Uterus (tissue), 4 donors: Measurements from ENCODE around the gene ARID3C. TPM values are rescaled to one million over a fixed set of nuclear protein-coding genes. Genes with fewer than 3 reads are reported as not detected.
A peak's percentile ranks its signal among the peaks of the same experiment; 100 is the strongest.
"Not testable (repeated sequence)": the region's sequence is repeated elsewhere in the genome, so short reads cannot be mapped to it uniquely, and the experiment has no call there.

Experiments
- DNase-seq, 2 donors: peaks; one replicate each; pipeline ENCODE4 v3.0.0-alpha.2; 2019 to 2020
- H3K27ac ChIP-seq, 2 donors: fragments of 200-600 bp; sonication (generic); 1 replicate in 1 of 2; 2 replicates in 1 of 2; pipeline ENCODE4 v1.5.1; 2016 to 2018
- H3K27me3 ChIP-seq, 2 donors: fragments of 200-600 bp; sonication (generic); one replicate each; pipeline ENCODE4 v1.5.1; 2018 to 2019; ENCODE audit warnings: control low read depth in 1 of 2
- H3K36me3 ChIP-seq, 2 donors: fragments of 200-600 bp; sonication (generic); one replicate each; pipeline ENCODE4 v1.5.1; 2019; ENCODE audit warnings: control low read depth in 1 of 2
- H3K4me1 ChIP-seq, 2 donors: fragments of 200-600 bp; sonication (generic); one replicate each; pipeline ENCODE4 v1.5.1; 2018 to 2019; ENCODE audit warnings: control low read depth in 1 of 2
- H3K4me3 ChIP-seq, 2 donors: fragments of 200-600 bp; sonication (generic); 1 replicate in 1 of 2; 2 replicates in 1 of 2; pipeline ENCODE4 v1.5.1; 2018 to 2019; ENCODE audit warnings: mild to moderate bottlenecking in 1 of 2
- H3K9me3 ChIP-seq, 2 donors: fragments of 200-600 bp; sonication (generic); one replicate each; pipeline ENCODE4 v1.5.1; 2019; ENCODE audit warnings: control low read depth in 1 of 2
- CTCF ChIP-seq, 4 experiments: fragments of 200-600 bp in 2 of 4; fragments of 450-650 bp in 2 of 4; sonication (generic) in 2 of 4; IDR thresholded peaks; one replicate each; pipeline ENCODE4 v1.5.1; 2016 to 2019; ENCODE audit warnings: antibody characterized with exemption in 4 of 4, mild to moderate bottlenecking in 2 of 4, moderate library complexity in 1 of 4
- POLR2A ChIP-seq, 2 donors: fragments of 450-650 bp; IDR thresholded peaks; one replicate each; pipeline ENCODE4 v1.6.1; 2016; ENCODE audit warnings: antibody characterized with exemption in 2 of 2, mild to moderate bottlenecking in 1 of 2, moderate library complexity in 1 of 2
- intact Hi-C: fragments of 100-400 bp; cut with DNase I; formaldehyde crosslinking; loops from one replicate; pipeline ENCODE4 v1.15.1; 2023; ENCODE audit warnings: low total_unique reads
- total RNA-seq, 4 donors: library from RNA; depleted of rRNA in 3 of 4; stranded (reverse); fragments of >200 nt in 3 of 4; gene quantifications; one replicate each; pipeline versions ENCODE4 v1.1.0 to v1.2.4, GENCODE V29; 2014 to 2023
- donor health status: DM: yes; HTN: yes; CAD: no.

ARID3C gene
- total RNA-seq, 4 donors from 2014 or later, result 0.35 to 0.82 TPM; not detected in 2

- H3K9me3 ChIP-seq, result no peaks in the 10 kb centered on the region
- no peak for DNase-seq
- peaks cover 0 to 11% of the 10 kb centered on the region in 2 donors for H3K4me1 ChIP-seq
- no peaks in the 10 kb centered on the region for H3K36me3 ChIP-seq
- no peaks in the 10 kb centered on the region for H3K27me3 ChIP-seq
- peak overlapping the region; percentile 75 to 84 for H3K4me3 ChIP-seq
- peak overlapping the region; percentile 84 to 88 for H3K27ac ChIP-seq
- intact Hi-C loops, result loop anchor here (10.0 kb wide), 1 partner anchor 58 kb away; no protein-coding TSS in a partner anchor
- no peak for TF ChIP-seq POLR2A (IDR thresholded peaks at IDR 0.05)
- TF ChIP-seq CTCF (IDR thresholded peaks at IDR 0.05), result no peak
Measured at GRCh38 chr9:34647084-34647403, 18.2 kb upstream of the ARID3C start.

- H3K4me1 ChIP-seq, result peaks cover 0 to 7% of the 10 kb centered on the region in 2 donors
- peak; percentile 93 to 94 for DNase-seq
- TF ChIP-seq POLR2A (IDR thresholded peaks at IDR 0.05) (peak; percentile 47 to 50), CTCF (IDR thresholded peaks at IDR 0.05) (peak; percentile 29 to 68 (median 52))
- H3K36me3 ChIP-seq, result no peaks in the 10 kb centered on the region
- peak within 1 kb of the TSS; percentile 84 to 88 for H3K27ac ChIP-seq
- intact Hi-C loops, result loop anchor here (10.0 kb wide), 1 partner anchor 58 kb away; no protein-coding TSS in a partner anchor
- H3K9me3 ChIP-seq, result no peaks in the 10 kb centered on the region
- H3K27me3 ChIP-seq, result no peaks in the 10 kb centered on the region
- H3K4me3 ChIP-seq, result peak within 1 kb of the TSS; percentile 75 to 84
Measured at GRCh38 chr9:34646211-34647083, 17.6 kb upstream of the ARID3C start, which contains the start of gene GALT. TSS of gene GALT (plus strand) at chr9:34646675. CDS start at chr9:34646705, 30 bp downstream.

- no peak overlapping the region for H3K27ac ChIP-seq
- intact Hi-C loops, result loop anchor here (10.0 kb wide), 1 partner anchor 60 kb away; no protein-coding TSS in a partner anchor
- TF ChIP-seq POLR2A (IDR thresholded peaks at IDR 0.05) (no peak), CTCF (IDR thresholded peaks at IDR 0.05) (no peak)
- no peak for DNase-seq
- no peaks in the 10 kb centered on the region for H3K4me1 ChIP-seq
- H3K27me3 ChIP-seq, result no peaks in the 10 kb centered on the region
- H3K9me3 ChIP-seq, result no peaks in the 10 kb centered on the region
- no peaks in the 10 kb centered on the region for H3K36me3 ChIP-seq
- no peak overlapping the region for H3K4me3 ChIP-seq
Measured at GRCh38 chr9:34644766-34645314, 16.0 kb upstream of the ARID3C start.

GRCh38 chr9:34642679-34643078 lies 13.8 kb upstream of the ARID3C start:
- TF ChIP-seq POLR2A (IDR thresholded peaks at IDR 0.05), result no peak
- TF ChIP-seq CTCF (IDR thresholded peaks at IDR 0.05), result no peak
- no peak overlapping the region for H3K27ac ChIP-seq
- intact Hi-C loops, result loop anchor here (10.0 kb wide), 1 partner anchor 62 kb away; no protein-coding TSS in a partner anchor

GRCh38 chr9:34639322-34639721 lies 10.5 kb upstream of the ARID3C start:
- H3K9me3 ChIP-seq, intact Hi-C loops, H3K4me3 ChIP-seq: not testable (repeated sequence)

More at GRCh38 chr9:34642679-34643078, 13.8 kb upstream of the ARID3C start:
- Histone ChIP-seq H3K36me3 (no peaks in the 10 kb centered on the region), H3K9me3 (no peaks in the 10 kb centered on the region), H3K27me3 (no peaks in the 10 kb centered on the region), H3K4me3 (no peak overlapping the region), H3K4me1 (no peaks in the 10 kb centered on the region)
- no peak for DNase-seq

More at GRCh38 chr9:34639322-34639721, 10.5 kb upstream of the ARID3C start:
- H3K27ac ChIP-seq, H3K4me1 ChIP-seq, DNase-seq, H3K36me3 ChIP-seq, H3K27me3 ChIP-seq: not testable (repeated sequence)
